Activated naive CD8-positive, alpha-beta T cell treated with anti-CD3 and anti-CD28 coated beads, Interleukin-2, amount 50 U/mL, for 16 hours (primary cell): ENCODE results near the gene PRR30.
"Not testable (repeated sequence)": the region's sequence is repeated elsewhere in the genome, so short reads cannot be mapped to it uniquely, and the experiment has no call there.

Source experiments
- DNase-seq: peaks from one replicate; pipeline ENCODE4 v3.0.0-alpha.2; 2020; ENCODE audit warnings: low read depth, low spot score

The PRR30 gene

GRCh38 chr2:27139310-27139709 is at the start of gene PRR30:
Gene PRR30 (minus strand): TSS chr2:27139410. CDS start chr2:27138329, 1,081 bp downstream.
- DNase-seq = no peak

GRCh38 chr2:27186613-27187345 is 47.6 kb upstream of the PRR30 start:
- DNase-seq = no peak

GRCh38 chr2:27185331-27186026 is 46.3 kb upstream of the PRR30 start:
- DNase-seq = no peak

GRCh38 chr2:27184115-27184514 is 44.9 kb upstream of the PRR30 start:
- DNase-seq = no peak

- DNase-seq = no peak
These were observed 43.1 kb upstream of the PRR30 start for GRCh38 chr2:27182346-27182745.

GRCh38 chr2:27179344-27180000 is 40.3 kb upstream of the PRR30 start:
- DNase-seq = no peak

GRCh38 chr2:27178469-27178868 is 39.3 kb upstream of the PRR30 start:
- DNase-seq = no peak

- DNase-seq = no peak
These were observed 38.5 kb upstream of the PRR30 start for GRCh38 chr2:27177441-27178351.

GRCh38 chr2:27175781-27176180 is 36.6 kb upstream of the PRR30 start:
- DNase-seq = not testable (repeated sequence)

- no peak for DNase-seq
These were observed 36.1 kb upstream of the PRR30 start for GRCh38 chr2:27175330-27175729.

- DNase-seq = no peak
These were observed 35.4 kb upstream of the PRR30 start for GRCh38 chr2:27174638-27175037.

GRCh38 chr2:27171351-27171848 is 32.2 kb upstream of the PRR30 start:
- no peak for DNase-seq

GRCh38 chr2:27170581-27171337 is 31.5 kb upstream of the PRR30 start:
- no peak for DNase-seq

- no peak for DNase-seq
These were observed 26.0 kb upstream of the PRR30 start for GRCh38 chr2:27164960-27165763.

- no peak for DNase-seq
These were observed 23.2 kb upstream of the PRR30 start for GRCh38 chr2:27162151-27163121.

GRCh38 chr2:27160191-27160590 is 21.0 kb upstream of the PRR30 start:
- DNase-seq = no peak

GRCh38 chr2:27159271-27159670 is 20.1 kb upstream of the PRR30 start:
- no peak for DNase-seq

GRCh38 chr2:27158468-27158867 is 19.3 kb upstream of the PRR30 start:
- no peak for DNase-seq

GRCh38 chr2:27155069-27155520 is 15.9 kb upstream of the PRR30 start:
- no peak for DNase-seq
